SH-SY5Y (cell line): ENCODE measurements around the gene MYH6.

ENCODE experiments used
- GATA2 ChIP-seq: IDR thresholded peaks from 2 replicates; pipeline ENCODE4 v1.6.1; 2011; ENCODE audit warnings: mild to moderate bottlenecking, low read depth, low read length
- GATA3 ChIP-seq: IDR thresholded peaks from 2 replicates; pipeline ENCODE4 v1.6.1; 2011; ENCODE audit warnings: low read depth, mild to moderate bottlenecking, low read length, moderate library complexity

Gene MYH6

GRCh38 chr14:23430016-23430722, 22.1 kb upstream of the MYH6 start:
- no peak for TF ChIP-seq GATA3
- no peak for TF ChIP-seq GATA2

GRCh38 chr14:23428686-23429495, 20.8 kb upstream of the MYH6 start:
- TF ChIP-seq GATA2 (no peak), GATA3 (no peak)

- TF ChIP-seq GATA2 (no peak), GATA3 (no peak)
These were observed 17.1 kb upstream of the MYH6 start for GRCh38 chr14:23425169-23425568.

GRCh38 chr14:23423657-23424056, 15.6 kb upstream of the MYH6 start:
- TF ChIP-seq GATA3 (no peak), GATA2 (no peak)

- no peak for TF ChIP-seq GATA2
- TF ChIP-seq GATA3, result no peak
These were observed 13.5 kb upstream of the MYH6 start for GRCh38 chr14:23421594-23421993.

GRCh38 chr14:23418021-23418420, 9.9 kb upstream of the MYH6 start:
- TF ChIP-seq GATA2 (no peak), GATA3 (no peak)

- no peak for TF ChIP-seq GATA3
- TF ChIP-seq GATA2, result no peak
These were observed 8.7 kb upstream of the MYH6 start for GRCh38 chr14:23416801-23417200.

- TF ChIP-seq GATA3, result no peak
- no peak for TF ChIP-seq GATA2
These were observed 8.0 kb upstream of the MYH6 start for GRCh38 chr14:23415821-23416778.

- no peak for TF ChIP-seq GATA3
These were observed 7.1 kb upstream of the MYH6 start for GRCh38 chr14:23414906-23415820.

GRCh38 chr14:23414254-23414653, 6.2 kb upstream of the MYH6 start:
- TF ChIP-seq GATA3, result no peak
- no peak for TF ChIP-seq GATA2

GRCh38 chr14:23413681-23414080, 5.6 kb upstream of the MYH6 start:
- TF ChIP-seq GATA2 (no peak), GATA3 (no peak)

- no peak for TF ChIP-seq GATA2
- no peak for TF ChIP-seq GATA3
These were observed 3.8 kb upstream of the MYH6 start for GRCh38 chr14:23411563-23412525.
